ENCODE results near the gene ING1. TPM values are rescaled to one million over a fixed set of nuclear protein-coding genes. Genes with fewer than 3 reads are reported as not detected.

ING1 gene
- 14.7 and 19.2 TPM in 2 replicates for total RNA-seq

GRCh38 chr13:110713642-110713952 lies at the start of gene ING1:
TSS of gene ING1 (plus strand) at chr13:110713700. CDS start at chr13:110714150, 450 bp downstream.

GRCh38 chr13:110705826-110706569 lies 7.5 kb upstream of the ING1 start, which contains the start of gene CARS2:
TSS of gene CARS2 (minus strand) at chr13:110706116. CDS start at chr13:110706093, 23 bp downstream.

Other genes starting within 250 kb of the ING1 start
- 17.3 and 18.4 TPM in 2 replicates for gene RAB20, start 152.0 kb upstream of the ING1 start, total RNA-seq
- 12.9 and 16.1 TPM in 2 replicates for gene NAXD, start 98.2 kb upstream of the ING1 start, total RNA-seq
- 25.7 and 40.5 TPM in 2 replicates for gene CARS2, start 7.6 kb upstream of the ING1 start, total RNA-seq
- gene ANKRD10, start 201.4 kb downstream of the ING1 start, total RNA-seq = 37.7 and 41.8 TPM in 2 replicates